ENCODE measurements around the gene STEAP1B.
"Not testable (repeated sequence)": the region's sequence is repeated elsewhere in the genome, so short reads cannot be mapped to it uniquely, and the experiment has no call there.

STEAP1B gene

DNA sequence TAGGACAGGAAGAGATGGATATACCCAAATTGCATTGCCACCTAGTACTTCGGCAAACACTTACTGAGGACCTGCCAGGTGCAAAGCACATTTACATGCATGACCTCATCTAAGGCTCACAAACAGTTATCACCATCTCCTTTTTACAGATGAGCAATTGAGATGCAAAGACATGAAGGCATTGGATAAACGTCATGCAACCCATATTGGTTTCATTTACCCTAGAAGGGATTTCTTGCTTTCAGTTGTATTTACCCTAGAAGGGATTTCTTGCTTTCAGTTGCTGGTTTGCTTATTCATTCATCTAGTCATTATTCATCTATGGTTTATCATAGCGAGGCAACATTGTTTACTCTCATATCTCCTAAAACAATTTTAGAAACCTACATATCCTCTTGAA is 52.2 kb downstream of the STEAP1B start:
- H3K9me3 ChIP-seq (ENCODE audit: low read length) = no peaks in the 10 kb centered on the region
- no peak overlapping the region for H3K27ac ChIP-seq (ENCODE audit: low read depth, low read length)
- H3K9ac ChIP-seq (ENCODE audit: low read length) = no peak overlapping the region

DNA sequence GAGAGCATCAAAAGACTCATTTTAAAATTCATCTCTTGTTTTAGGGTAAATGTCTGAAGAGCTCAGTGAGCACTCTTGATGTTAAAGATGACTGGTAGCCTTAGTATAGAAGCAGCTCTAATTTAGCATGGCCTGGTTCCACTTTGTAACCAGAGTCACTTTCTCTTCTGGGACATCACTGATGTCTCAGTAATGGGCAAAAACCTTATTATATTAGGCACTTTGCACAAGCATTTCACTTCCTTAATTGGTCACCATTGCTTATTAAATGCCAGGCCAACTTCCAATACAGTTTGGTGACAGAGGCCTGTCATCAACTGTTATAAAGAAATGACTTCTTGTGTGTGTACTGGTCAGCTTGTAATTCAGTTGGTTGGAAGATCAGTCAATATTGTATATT is 53.0 kb downstream of the STEAP1B start:
- Histone ChIP-seq H3K9me3 (ENCODE audit: low read length) (no peaks in the 10 kb centered on the region), H3K27me3 (ENCODE audit: control insufficient read depth in 1 of 2, insufficient read depth in 2 of 2, low read length in 2 of 2) (no peaks in the 10 kb centered on the region), H3K4me3 (ENCODE audit: low read depth in 1 of 2, low read length in 2 of 2) (no peak overlapping the region), H3K4me1 (ENCODE audit: insufficient read depth, low read length) (peaks cover 9% of the 10 kb centered on the region), H3K27ac (ENCODE audit: low read depth, low read length) (no peak overlapping the region), H3K36me3 (ENCODE audit: insufficient read depth, low read length) (no peaks in the 10 kb centered on the region), H3K9ac (ENCODE audit: low read length) (no peak overlapping the region)

More for the DNA sequence above, 52.2 kb downstream of the STEAP1B start:
- Histone ChIP-seq H3K4me1 (ENCODE audit: insufficient read depth, low read length) (peaks cover 9% of the 10 kb centered on the region), H3K4me3 (ENCODE audit: low read depth in 1 of 2, low read length in 2 of 2) (no peak overlapping the region), H3K27me3 (ENCODE audit: control insufficient read depth in 1 of 2, insufficient read depth in 2 of 2, low read length in 2 of 2) (peaks cover 0 to 4% of the 10 kb centered on the region in 2 donors), H3K36me3 (ENCODE audit: insufficient read depth, low read length) (no peaks in the 10 kb centered on the region)

DNA sequence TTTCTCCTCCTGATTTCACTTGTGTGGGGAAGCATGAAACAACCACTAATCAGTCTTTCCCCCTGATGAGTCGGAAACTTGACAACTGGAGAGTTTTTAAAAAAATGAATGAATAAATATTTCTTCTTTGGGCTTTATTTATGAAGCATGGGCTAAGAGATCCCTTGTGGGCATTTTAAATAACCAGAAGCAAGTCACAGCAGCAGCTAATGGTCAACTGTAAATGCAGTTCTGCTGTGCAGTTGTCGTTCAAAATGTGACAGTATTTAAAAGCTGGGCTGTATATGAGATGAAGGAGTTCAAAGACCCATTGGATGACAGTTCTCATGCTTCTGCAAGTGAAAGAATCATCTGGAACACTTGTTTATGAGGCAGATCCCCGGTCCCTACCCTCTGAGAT is 54.1 kb downstream of the STEAP1B start:
- H3K27ac ChIP-seq (ENCODE audit: low read depth, low read length) = no peak overlapping the region

DNA sequence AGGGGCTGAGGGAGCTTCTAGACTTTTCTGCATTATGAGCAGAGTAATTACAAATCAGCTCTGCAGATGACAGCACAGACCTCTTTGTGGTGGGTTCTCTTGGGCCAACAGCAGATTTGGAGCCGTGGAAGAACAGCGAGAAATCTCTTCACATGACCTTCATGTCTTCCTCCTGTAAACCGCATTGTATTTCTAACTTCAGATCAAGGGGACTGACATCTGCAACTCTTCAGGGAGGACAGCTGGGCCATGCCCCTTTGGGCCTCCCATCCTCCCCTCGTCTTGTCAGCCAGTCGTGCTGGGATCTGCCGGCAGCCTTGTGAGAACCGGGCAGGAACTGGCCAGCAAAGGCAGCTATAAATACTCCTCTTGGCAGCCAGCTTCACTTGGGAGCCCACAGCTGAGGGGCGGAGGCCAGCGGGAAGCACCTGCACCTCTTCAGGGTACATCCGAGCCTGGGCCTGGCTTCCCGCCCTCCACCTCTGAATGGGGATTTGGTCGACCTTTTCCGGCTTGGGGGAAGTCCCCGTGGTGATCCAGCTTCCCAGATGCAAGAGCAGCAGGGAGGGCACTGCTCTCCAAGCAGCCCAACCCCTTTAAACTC is 54.7 kb downstream of the STEAP1B start:
- Histone ChIP-seq H3K36me3 (ENCODE audit: insufficient read depth, low read length) (no peaks in the 10 kb centered on the region), H3K4me3 (ENCODE audit: low read depth in 1 of 2, low read length in 2 of 2) (peak overlapping the region in 1 of 2 donors; percentile 22), H3K27me3 (ENCODE audit: control insufficient read depth in 1 of 2, insufficient read depth in 2 of 2, low read length in 2 of 2) (no peaks in the 10 kb centered on the region), H3K27ac (ENCODE audit: low read depth, low read length) (no peak overlapping the region), H3K4me1 (ENCODE audit: insufficient read depth, low read length) (peaks cover 9% of the 10 kb centered on the region), H3K9ac (ENCODE audit: low read length) (no peak overlapping the region), H3K9me3 (ENCODE audit: low read length) (no peaks in the 10 kb centered on the region)

More for the DNA sequence above, 54.1 kb downstream of the STEAP1B start:
- no peak overlapping the region for H3K4me3 ChIP-seq (ENCODE audit: low read depth in 1 of 2, low read length in 2 of 2)
- H3K4me1 ChIP-seq (ENCODE audit: insufficient read depth, low read length) = peaks cover 9% of the 10 kb centered on the region
- H3K27me3 ChIP-seq (ENCODE audit: control insufficient read depth in 1 of 2, insufficient read depth in 2 of 2, low read length in 2 of 2) = no peaks in the 10 kb centered on the region
- no peaks in the 10 kb centered on the region for H3K9me3 ChIP-seq (ENCODE audit: low read length)
- no peaks in the 10 kb centered on the region for H3K36me3 ChIP-seq (ENCODE audit: insufficient read depth, low read length)
- H3K9ac ChIP-seq (ENCODE audit: low read length) = no peak overlapping the region

DNA sequence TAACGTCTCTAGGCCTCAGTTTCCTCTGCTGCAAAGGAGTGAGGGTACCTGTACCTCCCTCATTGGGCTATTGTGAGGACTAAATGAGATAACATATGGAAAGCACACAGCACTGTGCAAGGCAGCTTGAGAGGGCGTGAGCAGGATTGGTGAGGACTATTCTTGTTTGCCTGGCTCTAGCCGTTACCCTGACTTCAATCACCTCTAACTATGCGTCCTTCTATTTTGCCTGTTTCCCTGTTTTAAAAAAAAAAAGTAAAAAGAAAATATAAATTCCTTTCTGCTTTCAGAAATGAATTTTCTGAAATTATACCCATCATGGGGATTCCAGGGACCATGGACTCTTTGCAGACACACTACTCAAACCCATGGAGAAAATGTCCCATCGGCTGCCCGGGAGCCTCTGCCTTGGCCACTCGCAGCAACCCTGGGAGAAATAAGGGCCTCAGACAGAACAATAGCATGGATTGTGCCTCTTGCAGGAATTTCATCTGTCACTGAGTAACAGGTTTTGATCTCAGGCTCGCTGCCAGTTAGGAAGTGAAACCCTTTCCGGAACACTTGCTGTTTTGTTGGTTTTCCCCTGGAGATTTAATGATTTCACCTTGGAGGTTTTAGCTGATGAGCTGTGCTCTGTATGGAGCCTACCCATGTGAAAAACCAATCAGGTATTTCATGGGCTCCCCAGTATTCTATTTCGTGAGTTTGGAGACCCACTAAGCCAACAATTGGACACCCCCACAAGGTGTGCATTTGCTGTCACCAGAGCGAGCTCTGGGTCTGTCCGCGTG is 55.6 kb downstream of the STEAP1B start:
- Histone ChIP-seq H3K4me1 (ENCODE audit: insufficient read depth, low read length) (peaks cover 9% of the 10 kb centered on the region), H3K27ac (ENCODE audit: low read depth, low read length) (no peak overlapping the region), H3K9ac (ENCODE audit: low read length) (no peak overlapping the region), H3K4me3 (ENCODE audit: low read depth in 1 of 2, low read length in 2 of 2) (no peak overlapping the region), H3K36me3 (ENCODE audit: insufficient read depth, low read length) (no peaks in the 10 kb centered on the region), H3K9me3 (ENCODE audit: low read length) (no peaks in the 10 kb centered on the region), H3K27me3 (ENCODE audit: control insufficient read depth in 1 of 2, insufficient read depth in 2 of 2, low read length in 2 of 2) (no peaks in the 10 kb centered on the region)

DNA sequence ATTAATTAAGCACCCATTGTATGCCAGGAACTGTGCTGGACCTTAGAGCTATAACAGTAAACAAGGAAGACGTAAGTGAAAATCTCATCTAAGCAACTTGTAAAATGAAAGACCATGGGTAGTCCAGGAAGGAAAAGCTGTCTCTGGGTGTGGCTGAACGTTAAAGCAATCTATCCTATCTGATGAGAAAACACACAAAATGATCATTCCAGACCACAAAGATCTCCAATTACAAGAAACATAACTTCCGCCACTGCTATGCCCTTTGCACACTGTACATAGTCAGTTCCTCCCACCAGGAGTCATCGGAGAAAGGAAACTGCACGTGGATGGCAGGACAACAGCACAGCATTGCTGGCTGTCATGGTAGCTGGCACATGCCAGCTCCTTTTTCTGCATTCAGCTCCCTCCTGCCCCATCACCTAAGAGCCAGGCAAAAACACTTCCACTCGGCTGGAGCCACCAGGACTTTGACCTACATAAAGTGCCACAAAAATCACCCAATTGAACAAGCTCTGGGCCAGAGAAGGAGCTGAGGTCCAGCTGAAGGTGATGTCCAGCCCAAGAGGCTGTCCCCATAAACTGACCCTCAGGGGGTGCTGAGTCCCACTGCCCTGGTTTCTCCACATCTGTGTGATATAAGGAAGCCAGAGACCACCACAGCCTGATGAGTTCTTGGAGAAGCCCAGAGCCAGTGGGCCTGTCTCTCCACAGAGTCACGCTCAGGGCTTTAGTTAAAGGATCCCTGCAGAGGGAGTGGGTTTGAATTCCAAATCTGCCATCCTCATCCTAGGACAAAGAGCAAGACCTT is 56.4 kb downstream of the STEAP1B start:
- no peak overlapping the region for H3K27ac ChIP-seq (ENCODE audit: low read depth, low read length)
- H3K4me1 ChIP-seq (ENCODE audit: insufficient read depth, low read length) = peaks cover 9% of the 10 kb centered on the region
- no peaks in the 10 kb centered on the region for H3K27me3 ChIP-seq (ENCODE audit: control insufficient read depth in 1 of 2, insufficient read depth in 2 of 2, low read length in 2 of 2)
- H3K9ac ChIP-seq (ENCODE audit: low read length) = no peak overlapping the region
- H3K36me3 ChIP-seq (ENCODE audit: insufficient read depth, low read length) = no peaks in the 10 kb centered on the region
- no peaks in the 10 kb centered on the region for H3K9me3 ChIP-seq (ENCODE audit: low read length)
- H3K4me3 ChIP-seq (ENCODE audit: low read depth in 1 of 2, low read length in 2 of 2) = no peak overlapping the region

DNA sequence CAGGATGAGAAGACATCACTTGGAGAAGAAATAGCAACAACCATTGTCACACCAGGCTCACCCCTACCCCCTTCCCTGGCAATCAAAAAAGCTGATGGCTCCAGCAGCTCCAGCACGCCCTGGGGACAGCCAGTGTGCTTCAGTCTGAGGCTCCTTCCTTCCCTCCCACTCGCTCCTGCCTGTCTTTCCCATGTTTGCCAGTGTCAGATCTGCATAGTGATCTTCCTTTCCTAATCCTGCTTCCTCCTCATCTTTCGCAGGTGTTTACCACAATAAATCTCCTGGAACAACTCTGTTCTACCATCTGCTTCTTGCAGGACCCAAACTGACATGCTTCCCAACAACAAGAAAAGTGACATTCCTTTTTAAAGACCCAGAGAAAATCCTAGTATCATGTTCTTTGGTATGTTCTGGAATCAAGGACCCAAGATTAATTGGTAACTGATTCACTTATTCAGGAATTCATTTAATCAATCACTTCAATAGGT is 57.1 kb downstream of the STEAP1B start:
- no peak overlapping the region for H3K4me3 ChIP-seq (ENCODE audit: low read depth in 1 of 2, low read length in 2 of 2)
- H3K27me3 ChIP-seq (ENCODE audit: control insufficient read depth in 1 of 2, insufficient read depth in 2 of 2, low read length in 2 of 2) = no peaks in the 10 kb centered on the region
- peaks cover 9% of the 10 kb centered on the region for H3K4me1 ChIP-seq (ENCODE audit: insufficient read depth, low read length)
- no peak overlapping the region for H3K9ac ChIP-seq (ENCODE audit: low read length)
- H3K27ac ChIP-seq (ENCODE audit: low read depth, low read length) = no peak overlapping the region
- no peaks in the 10 kb centered on the region for H3K9me3 ChIP-seq (ENCODE audit: low read length)
- no peaks in the 10 kb centered on the region for H3K36me3 ChIP-seq (ENCODE audit: insufficient read depth, low read length)

DNA sequence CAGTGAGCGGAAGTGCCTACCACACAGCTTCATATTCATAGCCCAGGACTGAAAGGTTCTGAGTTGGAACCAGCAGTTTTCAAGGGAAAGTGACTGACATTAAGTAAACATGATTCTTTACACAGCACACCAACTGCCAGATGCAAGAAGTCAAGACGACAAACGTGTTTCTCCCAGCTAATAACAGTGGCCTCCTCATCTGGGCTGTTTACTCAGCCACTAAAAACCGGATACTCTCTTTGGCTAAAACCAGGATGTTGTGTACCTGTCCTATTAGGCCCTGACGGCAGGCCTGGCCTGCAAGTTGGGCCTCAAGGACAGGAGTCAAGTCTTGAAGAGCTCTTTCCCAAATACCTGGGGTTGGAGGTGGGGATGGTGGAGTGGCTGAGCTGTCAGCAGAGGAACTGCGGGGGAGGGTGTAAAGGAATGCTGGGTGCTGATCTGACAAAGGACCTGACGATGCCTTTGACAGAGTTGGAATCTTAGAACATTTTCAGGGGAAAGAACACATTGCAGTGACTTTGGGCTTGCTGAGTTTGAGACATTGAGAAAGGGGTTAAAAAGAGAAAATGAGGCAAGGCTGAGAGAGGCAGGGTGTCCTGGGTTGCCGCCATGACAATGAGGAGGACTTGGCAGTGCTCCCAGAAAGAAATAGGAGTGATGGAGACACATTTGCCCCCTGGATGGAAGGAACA is 57.7 kb downstream of the STEAP1B start:
- no peaks in the 10 kb centered on the region for H3K36me3 ChIP-seq (ENCODE audit: insufficient read depth, low read length)
- H3K4me1 ChIP-seq (ENCODE audit: insufficient read depth, low read length) = peaks cover 9% of the 10 kb centered on the region
- no peaks in the 10 kb centered on the region for H3K27me3 ChIP-seq (ENCODE audit: control insufficient read depth in 1 of 2, insufficient read depth in 2 of 2, low read length in 2 of 2)
- no peaks in the 10 kb centered on the region for H3K9me3 ChIP-seq (ENCODE audit: low read length)
- H3K27ac ChIP-seq (ENCODE audit: low read depth, low read length) = no peak overlapping the region
- no peak overlapping the region for H3K9ac ChIP-seq (ENCODE audit: low read length)
- no peak overlapping the region for H3K4me3 ChIP-seq (ENCODE audit: low read depth in 1 of 2, low read length in 2 of 2)

DNA sequence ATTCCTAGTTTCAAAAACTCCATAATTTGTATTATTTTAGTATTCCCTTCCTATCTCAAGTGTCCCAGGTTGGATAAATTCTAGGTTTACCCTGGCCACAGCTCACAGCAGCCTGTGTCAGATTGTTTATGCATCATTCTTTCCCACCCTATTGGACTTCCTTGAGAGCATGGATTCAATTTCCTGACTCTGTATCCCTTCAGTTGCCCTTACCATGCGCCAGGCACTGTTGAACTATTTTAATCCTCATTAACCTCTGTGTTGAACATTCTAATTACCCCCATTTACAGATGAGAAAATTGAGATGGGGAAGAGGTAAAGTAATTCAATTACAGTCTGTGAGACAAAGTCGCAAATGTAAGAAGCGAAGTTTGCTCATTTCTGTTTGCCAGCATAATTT is 58.8 kb downstream of the STEAP1B start:
- Histone ChIP-seq H3K4me1 (ENCODE audit: insufficient read depth, low read length) (peaks cover 9% of the 10 kb centered on the region), H3K9me3 (ENCODE audit: low read length) (no peaks in the 10 kb centered on the region), H3K36me3 (ENCODE audit: insufficient read depth, low read length) (no peaks in the 10 kb centered on the region), H3K27ac (ENCODE audit: low read depth, low read length) (no peak overlapping the region), H3K4me3 (ENCODE audit: low read depth in 1 of 2, low read length in 2 of 2) (no peak overlapping the region), H3K27me3 (ENCODE audit: control insufficient read depth in 1 of 2, insufficient read depth in 2 of 2, low read length in 2 of 2) (no peaks in the 10 kb centered on the region), H3K9ac (ENCODE audit: low read length) (no peak overlapping the region)

DNA sequence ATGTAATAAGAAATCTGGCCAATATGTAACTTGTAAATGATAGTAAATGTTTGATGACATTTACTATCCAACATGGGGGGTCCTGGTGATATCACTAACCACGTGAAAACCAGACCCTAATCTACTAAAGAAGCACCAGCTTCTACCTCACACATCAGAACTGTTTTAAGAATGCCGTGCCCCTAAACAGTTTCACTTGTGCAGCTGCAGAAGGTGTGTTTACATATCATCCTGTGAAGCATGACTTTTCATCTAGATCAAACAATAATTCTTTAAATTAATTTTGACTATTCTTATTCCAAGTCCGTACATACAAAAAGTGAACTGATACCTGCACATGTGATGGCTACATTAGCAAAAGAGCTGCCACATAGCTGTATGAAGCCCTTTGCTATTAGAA is 61.0 kb downstream of the STEAP1B start:
- H3K9ac ChIP-seq (ENCODE audit: low read length) = no peak overlapping the region
- no peak overlapping the region for H3K4me3 ChIP-seq (ENCODE audit: low read depth in 1 of 2, low read length in 2 of 2)
- no peaks in the 10 kb centered on the region for H3K36me3 ChIP-seq (ENCODE audit: insufficient read depth, low read length)
- no peak overlapping the region for H3K27ac ChIP-seq (ENCODE audit: low read depth, low read length)
- no peaks in the 10 kb centered on the region for H3K9me3 ChIP-seq (ENCODE audit: low read length)
- no peaks in the 10 kb centered on the region for H3K4me1 ChIP-seq (ENCODE audit: insufficient read depth, low read length)
- H3K27me3 ChIP-seq (ENCODE audit: control insufficient read depth in 1 of 2, insufficient read depth in 2 of 2, low read length in 2 of 2) = no peaks in the 10 kb centered on the region

DNA sequence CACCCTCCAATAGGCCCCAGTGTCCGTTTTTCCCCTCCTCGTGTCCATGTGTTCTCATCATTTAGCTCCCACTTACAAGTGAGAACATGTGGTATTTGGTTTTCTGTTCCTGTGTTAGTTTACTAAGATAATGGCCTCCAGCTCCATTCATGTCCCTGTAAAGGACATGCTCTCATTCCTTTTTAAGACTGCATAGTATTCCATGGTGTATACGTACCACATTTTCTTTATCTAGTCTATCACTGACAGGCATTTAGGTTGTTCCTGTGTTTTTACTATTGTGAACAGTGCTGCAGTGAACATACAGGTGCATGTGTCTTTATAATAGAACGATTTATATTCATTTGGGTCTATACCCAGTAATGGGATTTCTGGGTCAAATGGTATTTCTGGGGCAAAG is 63.4 kb downstream of the STEAP1B start:
- H3K4me1 ChIP-seq (ENCODE audit: insufficient read depth, low read length); H3K36me3 ChIP-seq (ENCODE audit: insufficient read depth, low read length); H3K4me3 ChIP-seq (ENCODE audit: low read depth in 1 of 2, low read length in 2 of 2); H3K9ac ChIP-seq (ENCODE audit: low read length); H3K27ac ChIP-seq (ENCODE audit: low read depth, low read length); H3K9me3 ChIP-seq (ENCODE audit: low read length); H3K27me3 ChIP-seq (ENCODE audit: control insufficient read depth in 1 of 2, insufficient read depth in 2 of 2, low read length in 2 of 2): not testable (repeated sequence)
